ENCODE results near the gene ATF3. TPM values are rescaled to one million over a fixed set of nuclear protein-coding genes. Genes with fewer than 3 reads are reported as not detected.

The ATF3 gene
- total and polyA plus RNA-seq, 4 experiments from 2014 or later: 0.09 to 3.1 (median 2.7) TPM; not detected in 1

DNA sequence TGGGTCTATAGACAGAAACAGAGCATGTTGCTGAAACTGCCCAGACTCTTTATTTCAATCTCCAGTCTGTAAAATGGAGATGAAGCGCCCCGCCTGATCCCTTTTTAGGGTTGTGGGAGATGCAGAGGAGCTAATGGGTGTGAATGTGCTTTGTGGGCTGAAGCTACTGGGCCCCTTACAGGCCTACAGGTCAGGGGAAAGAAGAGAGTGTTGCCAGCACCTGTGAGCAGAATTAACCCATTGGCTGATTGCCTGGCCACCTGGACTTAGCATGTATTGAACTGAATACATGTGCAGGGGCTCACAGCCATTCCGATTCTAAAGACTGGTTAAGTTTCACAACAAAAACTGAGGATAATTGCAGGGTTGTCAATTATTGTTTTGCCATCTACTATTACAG is 13.9 kb upstream of the ATF3 start:
- POLR2A ChIA-PET (ENCODE audit: partially characterized antibody): no interaction called here
- no peaks in the 10 kb centered on the region for H3K36me3 Mint-ChIP-seq
- no peak overlapping the region for H3K4me3 Mint-ChIP-seq

DNA sequence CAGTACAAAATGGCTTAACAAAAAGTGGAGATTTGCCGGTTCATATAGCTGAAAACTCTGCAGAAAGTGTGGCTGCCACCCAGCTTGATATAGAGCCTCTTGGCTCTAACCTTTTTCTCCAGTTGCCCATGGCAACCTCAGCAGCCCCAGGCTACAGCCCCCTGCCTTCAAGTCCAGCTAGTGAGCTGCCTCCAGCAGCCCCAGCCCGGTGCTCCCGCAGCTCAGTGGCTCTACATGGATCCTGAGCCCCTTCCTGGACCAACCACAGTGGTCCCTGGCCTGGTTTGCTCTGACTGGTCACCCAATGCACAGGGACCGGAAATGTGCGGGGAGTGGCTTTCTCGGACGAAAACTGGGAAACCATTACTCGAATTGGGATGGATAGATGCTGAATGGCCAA is 13.3 kb upstream of the ATF3 start:
- Mint-ChIP-seq H3K36me3 (no peaks in the 10 kb centered on the region), H3K4me3 (peak overlapping the region in 1 of 8 donors; percentile 80), H3K27ac (peak overlapping the region in 3 of 7 donors; percentile 75 to 94 (median 80)), H3K9me3 (no peaks in the 10 kb centered on the region), H3K4me1 (peaks cover 9 to 18% (median 13%) of the 10 kb centered on the region in 4 donors), H3K27me3 (peaks cover 15 to 19% of the 10 kb centered on the region in 2 donors)
- H3K4me3 ChIP-seq (ENCODE audit: low read length in 2 of 2): no peak overlapping the region
- peaks cover 6% of the 10 kb centered on the region for H3K27me3 ChIP-seq (ENCODE audit: insufficient read depth, low read length)
- DNase-seq: no peak
- ChIA-PET POLR2A (ENCODE audit: partially characterized antibody) (no interaction called here), CTCF (ENCODE audit: partially characterized antibody) (interaction anchor here (1.1 to 1.5 kb wide), 3 partner anchors 13 to 118 kb away, joined by 3 read pairs; partner anchors contain the start of gene ATF3)
- intact Hi-C loops (cut with micrococcal nuclease): no loop called here
- peak overlapping the region; percentile 37 for H3K27ac ChIP-seq (ENCODE audit: low read depth, low read length)
- no peaks in the 10 kb centered on the region for H3K36me3 ChIP-seq (ENCODE audit: insufficient read depth, low read length)
- H3K9me3 ChIP-seq (ENCODE audit: control insufficient read depth in 1 of 2, low read length in 2 of 2): no peaks in the 10 kb centered on the region
- H3K4me1 ChIP-seq (ENCODE audit: insufficient read depth, low read length): peaks cover 19% of the 10 kb centered on the region

More for the DNA sequence above, 13.9 kb upstream of the ATF3 start:
- H3K36me3 ChIP-seq (ENCODE audit: insufficient read depth, low read length): no peaks in the 10 kb centered on the region
- peaks cover 9 to 18% (median 13%) of the 10 kb centered on the region in 4 donors for H3K4me1 Mint-ChIP-seq
- no peak overlapping the region for H3K27ac ChIP-seq (ENCODE audit: low read depth, low read length)
- H3K27me3 ChIP-seq (ENCODE audit: insufficient read depth, low read length): peaks cover 6% of the 10 kb centered on the region
- no peak for DNase-seq
- no peaks in the 10 kb centered on the region for H3K9me3 Mint-ChIP-seq
- H3K27ac Mint-ChIP-seq: no peak overlapping the region
- no peaks in the 10 kb centered on the region for H3K9me3 ChIP-seq (ENCODE audit: control insufficient read depth in 1 of 2, low read length in 2 of 2)
- CTCF ChIA-PET (ENCODE audit: partially characterized antibody): interaction anchor here (1.1 to 1.5 kb wide), 3 partner anchors 14 to 117 kb away, joined by 3 read pairs; partner anchors contain the start of gene ATF3
- no peak overlapping the region for H3K4me3 ChIP-seq (ENCODE audit: low read length in 2 of 2)
- intact Hi-C loops (cut with micrococcal nuclease): no loop called here
- peaks cover 19% of the 10 kb centered on the region for H3K4me1 ChIP-seq (ENCODE audit: insufficient read depth, low read length)
- H3K27me3 Mint-ChIP-seq: peaks cover 12 to 15% of the 10 kb centered on the region in 2 donors

DNA sequence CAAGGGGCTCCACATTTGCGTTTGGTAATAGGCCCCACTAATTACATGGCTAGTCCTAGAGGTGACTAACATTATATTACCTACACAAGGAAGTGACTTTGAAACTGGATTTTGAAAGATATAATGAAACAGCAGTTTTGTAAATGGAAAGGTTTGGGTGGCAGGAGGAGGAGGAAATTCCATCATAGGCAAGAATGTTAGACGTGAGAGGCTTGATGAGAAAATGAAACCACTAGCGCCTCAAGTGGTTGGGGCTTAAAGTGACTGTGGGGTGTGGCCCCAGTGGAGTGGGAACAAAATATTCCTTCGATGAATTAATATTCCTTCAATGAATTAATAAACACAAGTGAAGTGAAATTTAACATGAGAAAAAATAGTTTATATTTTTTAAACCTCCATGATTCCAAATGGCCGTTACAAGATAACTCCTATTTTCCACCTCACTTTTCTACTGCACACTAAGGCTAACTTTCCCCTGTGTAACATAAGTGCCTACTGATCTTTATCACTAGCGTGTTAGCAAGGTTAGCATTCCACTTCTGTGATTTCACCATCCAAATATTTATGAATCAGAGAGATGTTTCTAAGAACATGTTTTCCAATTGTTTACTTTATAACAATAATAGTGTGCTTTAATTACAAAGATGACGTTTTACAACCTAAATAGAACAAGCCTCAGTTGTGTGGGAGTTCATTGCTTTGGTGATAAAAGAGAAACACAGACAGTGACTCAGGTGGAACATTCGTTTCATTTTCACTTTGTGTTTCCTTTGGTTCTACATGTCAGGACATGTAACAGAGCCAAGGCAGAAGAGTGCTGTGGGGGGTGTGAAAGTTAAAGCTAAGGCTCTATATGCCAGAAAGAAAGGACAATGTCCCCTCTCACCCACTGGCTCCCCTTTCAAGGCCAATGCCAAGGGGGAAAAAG is 12.5 kb upstream of the ATF3 start:
- POLR2A ChIA-PET (ENCODE audit: partially characterized antibody): interaction anchor here (0.8 to 2.2 kb wide), 7 partner anchors 10 to 38 kb away, joined by 3 to 16 read pairs (median 5); partner anchors contain the start of gene ATF3
- intact Hi-C loops (cut with micrococcal nuclease): loop anchor here (1.0 kb wide), 2 partner anchors 12 to 119 kb away; partner anchors contain the start of gene ATF3

DNA sequence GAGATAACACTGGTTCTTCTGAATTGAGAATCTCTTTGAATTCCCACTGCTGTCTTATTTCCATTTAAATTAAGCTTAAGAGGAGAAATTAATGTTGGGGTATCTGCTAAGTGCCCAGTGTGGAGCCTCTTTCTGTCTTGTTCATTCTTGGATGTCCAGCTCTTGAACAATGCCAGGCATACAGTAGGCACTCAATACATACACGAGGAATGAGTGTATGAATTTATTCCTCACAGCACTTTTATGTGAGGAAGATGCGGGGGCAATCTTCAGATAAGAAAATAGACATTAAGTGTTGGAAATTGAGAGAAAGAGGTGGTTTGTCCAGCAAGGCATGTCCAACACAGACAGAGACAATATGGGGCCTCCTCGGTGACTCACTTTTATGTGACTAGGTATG is 11.8 kb upstream of the ATF3 start:
- H3K4me3 Mint-ChIP-seq: peak overlapping the region in 2 of 8 donors; percentile 76 to 80
- ChIA-PET CTCF (ENCODE audit: partially characterized antibody) (interaction anchor here (0.9 to 1.6 kb wide), 8 partner anchors 11 to 230 kb away, joined by 3 to 5 read pairs (median 4); partner anchors contain the start of gene ATF3), POLR2A (ENCODE audit: partially characterized antibody) (interaction anchor here (0.8 to 2.2 kb wide), 7 partner anchors 10 to 39 kb away, joined by 3 to 16 read pairs (median 5); partner anchors contain the start of gene ATF3)
- H3K36me3 Mint-ChIP-seq: no peaks in the 10 kb centered on the region
- intact Hi-C loops (cut with micrococcal nuclease): loop anchor here (1.0 kb wide), 2 partner anchors 12 to 119 kb away; partner anchors contain the start of gene ATF3
- Histone ChIP-seq H3K27me3 (ENCODE audit: insufficient read depth, low read length) (no peaks in the 10 kb centered on the region), H3K4me3 (ENCODE audit: low read length in 2 of 2) (no peak overlapping the region), H3K4me1 (ENCODE audit: insufficient read depth, low read length) (peaks cover 19% of the 10 kb centered on the region), H3K9me3 (ENCODE audit: control insufficient read depth in 1 of 2, low read length in 2 of 2) (no peaks in the 10 kb centered on the region), H3K36me3 (ENCODE audit: insufficient read depth, low read length) (no peaks in the 10 kb centered on the region), H3K27ac (ENCODE audit: low read depth, low read length) (no peak overlapping the region)
- no peaks in the 10 kb centered on the region for H3K9me3 Mint-ChIP-seq
- H3K27me3 Mint-ChIP-seq: peaks cover 8 to 17% of the 10 kb centered on the region in 2 donors
- H3K4me1 Mint-ChIP-seq: peaks cover 9 to 18% (median 13%) of the 10 kb centered on the region in 4 donors
- no peak for DNase-seq
- H3K27ac Mint-ChIP-seq: peak overlapping the region in 6 of 7 donors; percentile 71 to 93 (median 78)

More for the DNA sequence above, 12.5 kb upstream of the ATF3 start:
- H3K9me3 Mint-ChIP-seq: no peaks in the 10 kb centered on the region
- peak overlapping the region; percentile 37 for H3K27ac ChIP-seq (ENCODE audit: low read depth, low read length)
- H3K36me3 Mint-ChIP-seq: no peaks in the 10 kb centered on the region
- H3K36me3 ChIP-seq (ENCODE audit: insufficient read depth, low read length): no peaks in the 10 kb centered on the region
- H3K27me3 Mint-ChIP-seq: peaks cover 11 to 19% of the 10 kb centered on the region in 2 donors
- DNase-seq: peak; percentile 44 to 82 (median 70)
- CTCF ChIA-PET (ENCODE audit: partially characterized antibody): interaction anchor here (0.9 to 1.6 kb wide), 8 partner anchors 12 to 229 kb away, joined by 3 to 5 read pairs (median 4); partner anchors contain the start of gene ATF3
- H3K27ac Mint-ChIP-seq: peak overlapping the region; percentile 71 to 94 (median 80)
- H3K27me3 ChIP-seq (ENCODE audit: insufficient read depth, low read length): no peaks in the 10 kb centered on the region
- peaks cover 9 to 18% (median 13%) of the 10 kb centered on the region in 4 donors for H3K4me1 Mint-ChIP-seq
- H3K4me3 Mint-ChIP-seq: peak overlapping the region; percentile 63 to 83 (median 78)
- H3K4me3 ChIP-seq (ENCODE audit: low read length in 2 of 2): peak overlapping the region; percentile 8 to 24
- H3K9me3 ChIP-seq (ENCODE audit: control insufficient read depth in 1 of 2, low read length in 2 of 2): no peaks in the 10 kb centered on the region
- H3K4me1 ChIP-seq (ENCODE audit: insufficient read depth, low read length): peaks cover 19% of the 10 kb centered on the region

DNA sequence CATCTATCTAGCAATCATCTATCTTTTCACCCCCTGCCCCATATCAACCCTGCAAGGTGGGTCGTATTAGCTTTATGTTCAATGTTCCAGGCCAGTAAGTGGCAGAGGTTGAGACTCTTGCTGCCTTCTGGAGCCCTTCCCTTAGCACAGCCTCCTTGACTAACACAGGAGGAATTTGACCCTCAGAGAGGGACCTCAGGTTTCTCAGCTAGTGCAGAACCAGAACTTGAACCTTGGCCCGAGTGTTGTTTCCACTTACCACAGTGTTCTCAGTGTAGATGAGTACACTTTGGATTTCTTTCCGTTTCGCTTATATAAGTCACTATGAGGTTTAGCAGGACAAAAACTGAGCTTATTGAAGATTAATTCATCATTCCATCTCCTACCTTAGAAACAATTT is 11.1 kb upstream of the ATF3 start:
- Histone ChIP-seq H3K9me3 (ENCODE audit: control insufficient read depth in 1 of 2, low read length in 2 of 2) (no peaks in the 10 kb centered on the region), H3K4me1 (ENCODE audit: insufficient read depth, low read length) (peaks cover 19% of the 10 kb centered on the region), H3K36me3 (ENCODE audit: insufficient read depth, low read length) (no peaks in the 10 kb centered on the region), H3K4me3 (ENCODE audit: low read length in 2 of 2) (no peak overlapping the region), H3K27ac (ENCODE audit: low read depth, low read length) (no peak overlapping the region), H3K27me3 (ENCODE audit: insufficient read depth, low read length) (no peaks in the 10 kb centered on the region)
- intact Hi-C loops (cut with micrococcal nuclease): no loop called here
- Mint-ChIP-seq H3K4me3 (no peak overlapping the region), H3K4me1 (peaks cover 9 to 18% (median 13%) of the 10 kb centered on the region in 4 donors), H3K9me3 (no peaks in the 10 kb centered on the region), H3K27me3 (peaks cover 9 to 18% of the 10 kb centered on the region in 2 donors), H3K36me3 (no peaks in the 10 kb centered on the region), H3K27ac (peak overlapping the region in 3 of 7 donors; percentile 18 to 65 (median 39))
- POLR2A ChIA-PET (ENCODE audit: partially characterized antibody): interaction anchor here (1.3 to 2.2 kb wide), 4 partner anchors 9 to 39 kb away, joined by 3 to 16 read pairs (median 7); no protein-coding TSS in a partner anchor
- CTCF ChIA-PET (ENCODE audit: partially characterized antibody): interaction anchor here (1.0 to 1.6 kb wide), 4 partner anchors 11 to 231 kb away, joined by 3 to 5 read pairs (median 4); partner anchors contain the start of gene ATF3
- DNase-seq: no peak

DNA sequence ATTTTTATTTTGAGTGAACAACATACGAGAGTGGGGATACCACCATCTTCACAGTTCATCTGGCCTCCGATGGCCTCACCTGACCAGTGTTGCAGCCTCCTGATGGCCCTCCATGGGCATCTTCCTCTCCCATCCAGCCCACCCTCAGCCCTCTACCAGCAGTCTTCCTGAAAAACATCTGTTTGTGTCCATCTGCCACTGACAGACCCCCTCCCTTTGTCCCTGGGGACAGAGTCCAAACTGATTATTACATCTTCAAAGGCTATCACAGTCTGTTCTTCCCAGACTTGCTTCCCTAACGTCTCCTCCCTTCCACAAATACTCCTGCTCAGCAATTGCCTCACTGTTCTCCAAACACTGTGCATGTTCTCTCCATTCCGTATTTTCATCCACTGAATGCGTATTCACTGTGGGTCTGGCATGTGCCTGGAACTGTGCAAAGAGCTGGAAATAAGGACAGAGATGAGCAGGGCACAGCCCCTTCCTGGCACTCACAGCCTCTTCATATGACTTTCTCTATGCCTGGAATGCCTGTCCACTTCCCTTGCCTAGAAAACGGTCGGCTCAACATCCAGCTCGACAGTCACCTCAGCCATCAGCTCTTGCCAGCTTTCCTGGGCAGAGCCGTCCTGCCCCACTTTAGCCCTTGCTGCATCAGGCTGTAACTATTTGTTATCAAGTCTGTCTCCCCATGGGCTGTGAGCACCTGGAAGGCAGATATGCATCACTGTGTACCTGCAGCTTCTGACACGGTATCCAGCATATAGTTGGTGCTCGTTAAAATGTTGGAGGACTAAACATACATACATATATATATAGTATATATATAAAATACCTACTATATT is 8.3 kb upstream of the ATF3 start:
- Mint-ChIP-seq H3K9me3 (no peaks in the 10 kb centered on the region), H3K36me3 (no peaks in the 10 kb centered on the region), H3K4me1 (peaks cover 9 to 19% (median 13%) of the 10 kb centered on the region in 4 donors), H3K27me3 (peaks cover 24 to 31% of the 10 kb centered on the region in 2 donors), H3K4me3 (no peak overlapping the region), H3K27ac (peak overlapping the region in 1 of 7 donors; percentile 16)
- intact Hi-C loops (cut with micrococcal nuclease): no loop called here
- DNase-seq: no peak
- no peak overlapping the region for H3K27ac ChIP-seq (ENCODE audit: low read depth, low read length)
- no peaks in the 10 kb centered on the region for H3K9me3 ChIP-seq (ENCODE audit: control insufficient read depth in 1 of 2, low read length in 2 of 2)
- H3K27me3 ChIP-seq (ENCODE audit: insufficient read depth, low read length): peaks cover 15% of the 10 kb centered on the region
- CTCF ChIA-PET (ENCODE audit: partially characterized antibody): interaction anchor here (1.3 kb wide), 1 partner anchor 10 kb away, joined by 4 read pairs; no protein-coding TSS in a partner anchor
- peaks cover 17% of the 10 kb centered on the region for H3K4me1 ChIP-seq (ENCODE audit: insufficient read depth, low read length)
- no peaks in the 10 kb centered on the region for H3K36me3 ChIP-seq (ENCODE audit: insufficient read depth, low read length)
- H3K4me3 ChIP-seq (ENCODE audit: low read length in 2 of 2): no peak overlapping the region
- POLR2A ChIA-PET (ENCODE audit: partially characterized antibody): interaction anchor here (1.4 kb wide), 1 partner anchor 8 kb away, joined by 6 read pairs; the partner anchor contains the start of gene ATF3

Data from CD4-positive, alpha-beta memory T cell (primary cell).